ENCODE data around the gene L3MBTL1. TPM values are rescaled to one million over a fixed set of nuclear protein-coding genes. Genes with fewer than 3 reads are reported as not detected.
A peak's percentile ranks its signal among the peaks of the same experiment; 100 is the strongest.

Gene L3MBTL1
- total RNA-seq, 1 experiment from 2014 or later = 8.4 TPM

DNA sequence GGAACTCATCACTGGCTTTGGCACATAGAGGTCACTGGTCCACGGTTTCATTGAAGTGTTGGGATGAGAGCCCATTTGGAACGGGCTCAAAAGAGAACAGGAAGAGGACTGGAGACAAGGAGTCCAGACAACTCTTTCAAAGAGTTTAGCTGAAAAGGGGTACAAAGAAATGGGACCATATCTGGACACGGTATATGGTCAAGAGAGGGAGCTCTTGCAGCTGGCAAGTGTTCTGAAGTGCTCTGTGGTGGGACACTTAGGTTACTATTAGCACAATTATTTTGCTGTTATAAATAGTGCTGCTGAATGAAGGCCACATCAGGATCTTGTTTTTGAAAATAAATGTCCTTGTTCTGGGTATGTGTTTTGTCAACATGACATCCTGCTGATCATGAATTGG lies 55.9 kb downstream of the L3MBTL1 start:
- H3K27ac Mint-ChIP-seq (ENCODE audit: unreplicated experiment) = no peak overlapping the region
- Histone ChIP-seq H3K4me3 (ENCODE audit: low read depth, low read length) (no peak overlapping the region), H3K27me3 (replicated peaks; ENCODE audit: control insufficient read depth, insufficient read depth, low read length) (no peaks in the 10 kb centered on the region), H3K4me1 (peaks cover 14% of the 10 kb centered on the region), H3K36me3 (ENCODE audit: control insufficient read depth, insufficient read depth, low read length) (no peaks in the 10 kb centered on the region), H3K9me3 (no peaks in the 10 kb centered on the region)
- H3K9me3 Mint-ChIP-seq (ENCODE audit: unreplicated experiment) = no peaks in the 10 kb centered on the region
- peaks cover 4% of the 10 kb centered on the region for H3K36me3 Mint-ChIP-seq (ENCODE audit: insufficient read depth, unreplicated experiment)
- intact Hi-C loops (cut with micrococcal nuclease; ENCODE audit: unreplicated experiment) = no loop called here
- DNase-seq = peak in 1 of 2 experiments; percentile 28
- BruUV-seq (replicated peaks) = no TSS peak
- ChIA-PET POLR2A (no interaction called here), CTCF (interaction anchor here (0.6 to 1.1 kb wide), 3 partner anchors 25 to 1047 kb away, joined by 3 to 4 read pairs (median 4); partner anchors contain the start of gene IFT52)
- H3K4me1 Mint-ChIP-seq (ENCODE audit: low read depth, unreplicated experiment) = peaks cover 15% of the 10 kb centered on the region
- H3K27me3 Mint-ChIP-seq (ENCODE audit: insufficient read depth, unreplicated experiment) = no peaks in the 10 kb centered on the region
- TF ChIP-seq, protein P1, sequence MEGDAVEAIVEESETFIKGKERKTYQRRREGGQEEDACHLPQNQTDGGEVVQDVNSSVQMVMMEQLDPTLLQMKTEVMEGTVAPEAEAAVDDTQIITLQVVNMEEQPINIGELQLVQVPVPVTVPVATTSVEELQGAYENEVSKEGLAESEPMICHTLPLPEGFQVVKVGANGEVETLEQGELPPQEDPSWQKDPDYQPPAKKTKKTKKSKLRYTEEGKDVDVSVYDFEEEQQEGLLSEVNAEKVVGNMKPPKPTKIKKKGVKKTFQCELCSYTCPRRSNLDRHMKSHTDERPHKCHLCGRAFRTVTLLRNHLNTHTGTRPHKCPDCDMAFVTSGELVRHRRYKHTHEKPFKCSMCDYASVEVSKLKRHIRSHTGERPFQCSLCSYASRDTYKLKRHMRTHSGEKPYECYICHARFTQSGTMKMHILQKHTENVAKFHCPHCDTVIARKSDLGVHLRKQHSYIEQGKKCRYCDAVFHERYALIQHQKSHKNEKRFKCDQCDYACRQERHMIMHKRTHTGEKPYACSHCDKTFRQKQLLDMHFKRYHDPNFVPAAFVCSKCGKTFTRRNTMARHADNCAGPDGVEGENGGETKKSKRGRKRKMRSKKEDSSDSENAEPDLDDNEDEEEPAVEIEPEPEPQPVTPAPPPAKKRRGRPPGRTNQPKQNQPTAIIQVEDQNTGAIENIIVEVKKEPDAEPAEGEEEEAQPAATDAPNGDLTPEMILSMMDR (IDR thresholded peaks at IDR 0.05; ENCODE audit: insufficient read depth in 1 of 2, low read depth in 1 of 2, low read length in 1 of 2, severe bottlenecking in 1 of 2, unreplicated experiment in 1 of 2) = peak; percentile 27 to 34
- no peak overlapping the region for H3K4me3 Mint-ChIP-seq (ENCODE audit: unreplicated experiment)

DNA sequence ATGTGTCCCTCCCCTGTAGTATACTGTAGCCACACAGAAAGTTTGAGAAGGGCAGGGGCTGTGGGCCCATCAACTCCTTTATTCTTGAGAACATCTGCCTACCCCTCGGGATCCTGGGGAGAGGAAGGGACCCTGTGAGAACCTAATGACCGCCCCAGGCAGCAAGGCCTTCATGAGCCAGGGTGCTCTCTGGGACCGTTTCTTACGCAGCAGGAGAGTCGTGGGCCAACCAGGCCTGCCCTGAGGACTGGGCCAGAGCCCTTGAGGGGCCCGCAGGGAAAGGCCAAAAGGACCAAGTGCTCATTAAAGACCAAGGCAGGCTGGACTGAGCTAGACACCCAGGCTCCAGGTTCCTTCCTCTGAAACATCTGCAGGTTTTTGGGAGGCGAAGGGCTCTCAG lies 56.5 kb downstream of the L3MBTL1 start:
- no peaks in the 10 kb centered on the region for H3K27me3 ChIP-seq (replicated peaks; ENCODE audit: control insufficient read depth, insufficient read depth, low read length)
- no peaks in the 10 kb centered on the region for H3K9me3 Mint-ChIP-seq (ENCODE audit: unreplicated experiment)
- intact Hi-C loops (cut with micrococcal nuclease; ENCODE audit: unreplicated experiment) = no loop called here
- BruUV-seq (replicated peaks) = no TSS peak
- H3K36me3 Mint-ChIP-seq (ENCODE audit: insufficient read depth, unreplicated experiment) = peaks cover 4% of the 10 kb centered on the region
- peaks cover 8% of the 10 kb centered on the region for H3K4me1 ChIP-seq
- H3K9me3 ChIP-seq = no peaks in the 10 kb centered on the region
- ChIA-PET CTCF (interaction anchor here (1.1 kb wide), 2 partner anchors 26 to 27 kb away, joined by 4 read pairs; partner anchors contain the start of gene IFT52), POLR2A (no interaction called here)
- peaks cover 10% of the 10 kb centered on the region for H3K4me1 Mint-ChIP-seq (ENCODE audit: low read depth, unreplicated experiment)
- H3K4me3 ChIP-seq (ENCODE audit: low read depth, low read length) = no peak overlapping the region
- H3K4me3 Mint-ChIP-seq (ENCODE audit: unreplicated experiment) = no peak overlapping the region
- H3K36me3 ChIP-seq (ENCODE audit: control insufficient read depth, insufficient read depth, low read length) = no peaks in the 10 kb centered on the region
- peak in 1 of 2 experiments; percentile 33 for DNase-seq
- H3K27me3 Mint-ChIP-seq (ENCODE audit: insufficient read depth, unreplicated experiment) = no peaks in the 10 kb centered on the region
- TF ChIP-seq, protein P1 (IDR thresholded peaks at IDR 0.05; ENCODE audit: insufficient read depth in 1 of 2, low read depth in 1 of 2, low read length in 1 of 2, severe bottlenecking in 1 of 2, unreplicated experiment in 1 of 2) = no peak
- no peak overlapping the region for H3K27ac Mint-ChIP-seq (ENCODE audit: unreplicated experiment)

DNA sequence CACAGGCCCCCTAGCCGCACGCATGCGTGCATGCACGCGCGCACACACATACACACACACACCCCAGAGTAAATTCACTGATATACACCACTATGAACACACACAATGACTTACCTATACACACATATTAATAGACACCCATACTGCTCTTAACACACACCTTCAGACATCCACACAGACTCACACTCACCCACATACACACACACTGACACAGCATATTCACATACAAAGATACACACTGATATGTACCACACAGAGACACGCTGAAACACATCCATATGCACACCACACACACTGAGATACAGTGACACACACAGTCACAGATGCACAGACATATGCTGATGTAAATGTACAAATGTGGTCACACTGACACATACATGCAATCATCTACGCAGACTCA lies 57.0 kb downstream of the L3MBTL1 start:
- H3K4me3 ChIP-seq (ENCODE audit: low read depth, low read length) = no peak overlapping the region
- DNase-seq = peak in 1 of 2 experiments; percentile 14
- intact Hi-C loops (cut with micrococcal nuclease; ENCODE audit: unreplicated experiment) = no loop called here
- H3K9me3 ChIP-seq = no peaks in the 10 kb centered on the region
- ChIA-PET CTCF (no interaction called here), POLR2A (no interaction called here)
- Mint-ChIP-seq H3K36me3 (ENCODE audit: insufficient read depth, unreplicated experiment) (peaks cover 3% of the 10 kb centered on the region), H3K27me3 (ENCODE audit: insufficient read depth, unreplicated experiment) (no peaks in the 10 kb centered on the region), H3K4me3 (ENCODE audit: unreplicated experiment) (no peak overlapping the region), H3K4me1 (ENCODE audit: low read depth, unreplicated experiment) (peaks cover 5% of the 10 kb centered on the region), H3K9me3 (ENCODE audit: unreplicated experiment) (no peaks in the 10 kb centered on the region), H3K27ac (ENCODE audit: unreplicated experiment) (no peak overlapping the region)
- H3K36me3 ChIP-seq (ENCODE audit: control insufficient read depth, insufficient read depth, low read length) = no peaks in the 10 kb centered on the region
- H3K4me1 ChIP-seq = peaks cover 3% of the 10 kb centered on the region
- no TSS peak for BruUV-seq (replicated peaks)
- H3K27me3 ChIP-seq (replicated peaks; ENCODE audit: control insufficient read depth, insufficient read depth, low read length) = no peaks in the 10 kb centered on the region
- TF ChIP-seq, protein P1 (IDR thresholded peaks at IDR 0.05; ENCODE audit: insufficient read depth in 1 of 2, low read depth in 1 of 2, low read length in 1 of 2, severe bottlenecking in 1 of 2, unreplicated experiment in 1 of 2) = no peak

All from Caco-2 (cell line).